OCI-LY7 (cell line): ENCODE results near the gene PRKD2.

Source experiments
- EZH2phosphoT487 ChIP-seq: fragments of 200-600 bp; sonication (generic); IDR thresholded peaks from 2 replicates; pipeline ENCODE4 v1.6.1; 2018; ENCODE audit warnings: low read depth, borderline replicate concordance, mild to moderate bottlenecking, mixed run types, antibody characterized with exemption, low read length, moderate library complexity, mixed read lengths
- TF ChIP-seq, protein P1 (sequence below): fragments of 200-600 bp; sonication (generic); conservative IDR thresholded peaks from 2 replicates; pipeline ENCODE4 v1.5.1; 2014; ENCODE audit warnings: mild to moderate bottlenecking, antibody characterized with exemption, low read length, moderate library complexity, mixed read lengths

DNA sequence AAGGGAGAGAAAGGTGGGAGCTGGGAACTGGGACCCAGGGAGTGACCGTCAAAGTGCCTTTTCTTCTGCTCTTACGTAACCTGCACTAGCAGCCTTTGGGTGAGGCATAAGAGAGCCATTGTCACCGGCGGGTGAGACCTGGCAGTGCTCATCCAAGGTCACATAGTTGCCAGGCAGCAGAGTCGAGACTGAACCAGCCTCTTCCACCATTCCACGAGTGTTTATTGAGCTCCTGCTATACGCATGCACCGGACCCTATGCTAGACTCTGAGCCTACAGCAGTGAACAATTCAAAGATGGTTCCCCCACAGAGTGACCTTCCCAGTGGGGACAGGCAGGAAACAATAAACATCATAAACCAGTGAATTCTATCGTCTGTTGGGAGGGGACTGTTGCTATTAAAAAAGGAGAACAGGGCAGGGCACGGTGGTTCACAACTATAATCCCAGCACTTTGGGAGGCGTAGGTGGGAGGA is 47.9 kb upstream of the PRKD2 start:
- TF ChIP-seq, protein P1, sequence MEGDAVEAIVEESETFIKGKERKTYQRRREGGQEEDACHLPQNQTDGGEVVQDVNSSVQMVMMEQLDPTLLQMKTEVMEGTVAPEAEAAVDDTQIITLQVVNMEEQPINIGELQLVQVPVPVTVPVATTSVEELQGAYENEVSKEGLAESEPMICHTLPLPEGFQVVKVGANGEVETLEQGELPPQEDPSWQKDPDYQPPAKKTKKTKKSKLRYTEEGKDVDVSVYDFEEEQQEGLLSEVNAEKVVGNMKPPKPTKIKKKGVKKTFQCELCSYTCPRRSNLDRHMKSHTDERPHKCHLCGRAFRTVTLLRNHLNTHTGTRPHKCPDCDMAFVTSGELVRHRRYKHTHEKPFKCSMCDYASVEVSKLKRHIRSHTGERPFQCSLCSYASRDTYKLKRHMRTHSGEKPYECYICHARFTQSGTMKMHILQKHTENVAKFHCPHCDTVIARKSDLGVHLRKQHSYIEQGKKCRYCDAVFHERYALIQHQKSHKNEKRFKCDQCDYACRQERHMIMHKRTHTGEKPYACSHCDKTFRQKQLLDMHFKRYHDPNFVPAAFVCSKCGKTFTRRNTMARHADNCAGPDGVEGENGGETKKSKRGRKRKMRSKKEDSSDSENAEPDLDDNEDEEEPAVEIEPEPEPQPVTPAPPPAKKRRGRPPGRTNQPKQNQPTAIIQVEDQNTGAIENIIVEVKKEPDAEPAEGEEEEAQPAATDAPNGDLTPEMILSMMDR, result no peak
- no peak for TF ChIP-seq EZH2phosphoT487
